Ureter (tissue), 1 donor: Measurements from ENCODE around the gene USHBP1. TPM values are rescaled to one million over a fixed set of nuclear protein-coding genes. Genes with fewer than 3 reads are reported as not detected.
A peak's percentile ranks its signal among the peaks of the same experiment; 100 is the strongest.

ENCODE experiments used
- DNase-seq: peaks from one replicate; pipeline ENCODE4 v3.0.0-alpha.2; 2020; ENCODE audit warnings: low spot score
- total RNA-seq: library from RNA; stranded (reverse); gene quantifications from one replicate; pipeline ENCODE4 v1.2.4, GENCODE V29; 2023
- donor health status: DM: yes; HTN: yes; CAD: no.

Gene USHBP1
- total RNA-seq, 1 donor from 2014 or later: 7.2 TPM

DNA sequence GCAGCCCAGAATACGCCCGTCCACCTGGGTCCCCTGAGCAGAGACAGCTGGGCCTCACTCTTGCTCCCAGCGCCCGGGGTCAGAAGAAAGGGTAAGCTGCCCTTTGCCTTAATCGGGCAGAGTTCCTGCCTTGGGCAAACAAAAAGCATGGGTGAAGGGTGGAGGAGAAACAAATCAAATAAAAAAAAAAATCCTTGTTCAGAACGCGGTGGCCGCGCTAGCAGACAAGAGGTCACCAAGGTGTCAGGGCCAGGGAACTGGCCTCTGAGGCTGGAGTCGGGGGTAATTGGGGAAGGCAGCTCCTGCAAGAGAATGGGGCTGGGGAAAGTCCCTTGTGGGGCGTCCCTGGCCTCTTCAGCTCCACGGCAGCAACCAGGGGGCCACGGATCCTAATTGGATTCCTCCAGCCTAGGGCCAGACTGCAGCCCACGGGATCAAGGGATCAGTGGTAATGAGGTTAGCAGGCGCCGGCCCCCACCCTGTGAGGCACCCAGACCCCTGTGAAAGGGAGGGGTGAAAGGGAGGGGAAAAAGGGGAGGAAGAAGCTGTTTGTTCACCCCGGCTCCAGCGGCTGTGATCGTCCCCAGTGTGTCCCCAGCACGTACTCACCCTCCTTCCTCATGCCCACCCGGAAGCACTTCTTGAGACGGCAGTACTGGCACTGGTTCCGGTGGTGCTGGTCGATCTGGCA lies 24.3 kb downstream of the USHBP1 start:
- DNase-seq: no peak

DNA sequence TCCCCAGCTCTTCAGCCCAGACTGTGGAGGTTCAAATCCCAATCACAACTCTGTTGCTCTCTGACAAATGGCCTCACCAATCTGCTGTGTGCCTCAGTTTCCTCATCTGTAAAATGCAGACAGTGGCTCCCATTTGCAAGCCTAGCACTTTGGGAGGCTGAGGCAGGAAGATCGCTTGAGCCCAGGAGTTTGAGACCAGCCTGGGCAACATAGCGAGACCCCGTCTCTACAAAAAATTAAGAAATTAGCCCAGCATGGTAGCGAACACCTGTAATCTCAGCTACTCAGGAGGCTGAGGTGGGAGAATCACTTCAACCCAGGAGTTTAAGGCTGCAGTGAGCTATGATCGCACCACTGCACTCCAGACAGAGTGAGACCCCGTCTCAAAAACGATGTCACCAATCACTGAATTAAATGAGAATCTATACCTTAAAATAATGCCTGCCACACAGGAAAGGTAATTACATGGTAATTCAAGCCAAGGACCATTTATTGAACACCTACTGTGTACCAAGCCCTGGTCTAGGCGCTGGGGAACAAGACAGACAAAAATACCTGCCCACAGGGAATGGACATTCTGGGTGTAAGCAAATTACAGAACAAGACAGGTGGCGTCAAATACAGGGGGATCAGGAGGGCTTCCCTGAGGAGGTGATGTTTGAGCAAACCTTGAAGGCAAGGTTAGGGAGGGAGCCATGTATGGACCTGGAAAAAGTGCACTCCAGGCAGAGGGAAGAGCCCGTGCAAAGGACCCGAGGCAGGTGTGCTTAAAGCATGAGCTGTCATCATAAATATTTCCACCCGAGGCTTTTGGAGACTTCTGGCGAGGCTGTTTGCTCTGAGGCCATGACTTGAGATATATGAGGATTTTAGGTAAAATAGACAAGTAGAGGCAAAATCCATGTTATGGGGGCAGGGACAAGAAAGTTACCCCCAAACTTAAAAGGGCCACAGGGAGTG lies 26.5 kb downstream of the USHBP1 start:
- no peak for DNase-seq

- DNase-seq: no peak
Measured at GRCh38 chr19:17236811-17237543, 27.6 kb downstream of the USHBP1 start.

GRCh38 chr19:17235971-17236777 lies 28.4 kb downstream of the USHBP1 start:
- no peak for DNase-seq

- no peak for DNase-seq
Measured at GRCh38 chr19:17235300-17235970, 29.1 kb downstream of the USHBP1 start.

DNA sequence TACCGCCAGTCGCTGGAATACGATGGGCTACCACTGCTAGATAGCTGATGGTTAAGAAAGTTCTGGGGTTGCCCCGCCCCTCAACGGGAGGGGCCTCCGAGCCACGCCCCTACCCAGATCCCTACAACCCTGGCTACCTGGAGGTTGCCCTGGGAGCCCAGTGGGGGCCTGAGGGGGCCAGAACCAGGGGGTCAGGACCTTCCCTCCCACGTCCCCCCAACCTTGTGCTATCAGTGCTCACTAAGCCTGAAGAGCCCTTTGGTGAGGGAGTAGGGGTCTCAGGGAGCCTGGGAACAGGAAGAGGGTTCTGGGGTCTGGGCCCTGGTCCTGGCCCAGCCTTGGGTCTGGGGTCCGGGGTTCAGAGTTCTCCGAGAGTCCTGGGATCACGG lies 29.6 kb downstream of the USHBP1 start:
- no peak for DNase-seq

DNA sequence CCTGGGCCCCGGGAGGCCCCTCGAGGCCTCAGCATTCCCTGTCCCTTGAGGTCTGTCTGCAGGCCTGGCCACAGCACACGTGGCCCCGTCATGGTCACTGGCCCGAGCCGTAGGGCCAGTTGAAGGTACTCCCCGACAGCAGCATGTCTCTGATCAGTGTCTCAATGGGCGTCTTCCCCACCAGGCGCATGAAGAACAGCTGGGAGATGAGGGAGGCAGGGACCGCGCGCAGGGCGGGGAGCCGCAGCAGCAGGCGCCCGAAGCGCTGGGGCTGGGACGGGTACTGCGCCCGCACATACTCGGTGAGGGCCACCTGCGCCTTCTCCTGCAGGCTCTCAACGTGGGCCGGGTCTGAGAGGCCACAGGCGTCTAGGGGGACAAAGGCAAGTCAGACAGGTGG lies 32.3 kb downstream of the USHBP1 start:
- no peak for DNase-seq

DNA sequence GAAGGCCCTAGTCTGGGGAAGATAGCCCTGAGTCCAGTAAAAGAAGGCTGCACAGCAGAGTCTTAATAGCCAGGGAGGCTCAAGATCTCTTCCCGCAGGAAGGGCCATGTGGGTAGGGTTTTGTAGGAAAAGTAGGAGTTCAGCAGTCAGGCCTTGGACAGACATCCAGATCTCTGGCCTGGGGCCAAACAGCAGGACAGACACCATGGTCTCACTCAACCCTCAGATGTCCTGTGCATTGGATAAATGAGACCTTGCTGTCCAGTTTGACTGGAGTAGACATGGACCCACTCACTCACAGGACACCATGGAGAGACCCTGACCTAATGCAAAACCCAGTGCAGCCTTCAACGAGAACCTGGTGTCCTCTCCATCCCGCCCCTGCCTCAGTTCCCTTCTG lies 34.7 kb downstream of the USHBP1 start:
- DNase-seq: no peak

GRCh38 chr19:17227798-17228367 lies 36.7 kb downstream of the USHBP1 start:
- no peak for DNase-seq

DNA sequence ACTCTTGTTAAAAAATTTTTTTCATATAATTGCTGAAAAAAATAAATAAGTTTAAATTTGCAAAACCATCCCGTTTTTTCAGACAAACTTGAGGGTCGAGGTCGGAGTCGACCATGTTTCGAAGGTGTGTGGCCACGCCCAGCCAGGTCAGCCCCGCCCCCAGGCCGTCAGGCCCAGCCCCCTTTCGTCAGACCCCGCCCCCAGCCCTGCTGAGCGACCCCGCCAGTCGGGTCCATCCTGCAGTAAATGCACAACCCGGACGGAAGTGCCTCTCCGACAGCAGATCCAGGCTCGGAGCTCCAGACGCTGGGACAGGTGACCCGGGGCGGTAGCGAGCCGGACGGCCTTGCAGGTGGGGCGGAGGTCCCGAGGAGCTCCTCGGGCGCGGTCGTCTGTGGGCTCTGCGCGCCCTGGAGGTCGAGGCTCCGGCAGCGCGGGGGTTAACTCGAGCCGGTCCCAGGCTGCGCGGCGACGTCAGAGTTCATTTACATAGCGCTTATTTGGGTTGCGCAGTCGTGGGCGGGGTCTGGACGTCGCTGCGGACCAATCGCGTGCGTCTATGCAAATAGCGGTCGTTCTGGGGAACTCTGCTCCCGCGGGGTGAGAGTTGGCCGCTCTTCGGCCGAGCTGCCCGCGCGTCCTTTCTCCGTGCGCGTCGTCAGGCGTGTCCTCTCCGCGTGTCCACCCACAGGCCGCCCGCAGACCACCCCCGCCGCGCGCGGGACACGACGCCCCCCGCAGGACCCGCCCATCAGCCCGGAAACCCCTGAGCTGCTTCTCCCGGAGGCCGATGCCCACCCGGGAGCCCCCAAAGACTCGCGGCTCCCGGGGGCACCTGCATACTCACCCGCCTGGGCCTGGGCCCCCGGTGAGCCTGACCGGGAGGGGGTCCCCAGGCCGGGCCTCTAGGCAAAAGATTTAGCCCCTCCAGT lies 38.3 kb downstream of the USHBP1 start, which contains the start of gene OCEL1:
OCEL1 (plus strand) TSS at position 225 of the 932 bp plus-strand sequence; CDS start at position 247, 22 bp downstream.
- peak; percentile 98 for DNase-seq

DNA sequence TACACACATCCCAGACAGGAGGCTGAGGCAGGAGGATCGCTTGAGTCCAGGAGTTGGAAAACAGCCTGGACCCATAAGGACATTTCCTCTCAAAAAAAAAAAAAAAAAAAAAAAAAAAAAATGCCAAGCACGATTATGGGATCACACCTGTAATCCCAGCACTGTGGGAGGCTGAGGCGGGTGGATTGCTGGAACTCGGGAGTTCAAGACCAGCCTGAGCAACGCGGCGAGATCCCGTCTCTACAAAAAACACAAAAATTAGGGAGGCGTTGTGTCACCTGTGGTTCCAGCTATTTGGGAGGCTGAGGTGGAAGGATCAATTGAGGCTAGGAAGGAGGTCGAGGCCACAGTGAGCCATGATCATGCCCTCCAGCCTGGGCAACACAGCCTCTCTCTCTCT lies 39.5 kb downstream of the USHBP1 start:
- no peak for DNase-seq

- DNase-seq: no peak
Measured at GRCh38 chr19:17220207-17220758, 44.3 kb downstream of the USHBP1 start.

DNA sequence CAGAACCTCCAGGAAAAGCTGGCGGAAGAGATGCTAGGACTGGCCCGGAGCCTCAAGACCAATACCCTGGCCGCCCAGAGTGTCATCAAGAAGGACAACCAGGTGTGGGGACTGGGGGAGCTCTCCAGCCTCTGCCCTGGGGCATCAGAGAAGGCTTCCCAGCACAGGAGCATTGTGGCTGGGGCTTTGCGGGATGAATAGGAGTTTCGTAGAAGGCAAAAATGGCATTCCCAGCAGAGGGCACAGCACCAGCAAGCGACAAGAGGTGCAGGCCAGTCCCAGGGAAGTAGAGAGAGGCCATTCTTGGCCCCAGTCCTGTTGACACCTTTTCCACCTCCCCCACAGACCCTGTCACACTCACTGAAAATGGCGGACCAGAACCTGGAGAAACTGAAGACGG lies 45.3 kb downstream of the USHBP1 start:
- DNase-seq: no peak

GRCh38 chr19:17216058-17216670 lies 48.4 kb downstream of the USHBP1 start:
- no peak for DNase-seq

GRCh38 chr19:17215127-17215971 lies 49.2 kb downstream of the USHBP1 start, which contains the start of gene USE1:
USE1 (plus strand) TSS chr19:17215357; CDS start chr19:17215406, 49 bp downstream.
- peak; percentile 93 for DNase-seq

GRCh38 chr19:17214508-17215126 lies 49.9 kb downstream of the USHBP1 start:
- no peak for DNase-seq

GRCh38 chr19:17213334-17213733 lies 51.2 kb downstream of the USHBP1 start:
- no peak for DNase-seq
